Measurements from ENCODE around the gene PRIMPOL. TPM values are rescaled to one million over a fixed set of nuclear protein-coding genes. Genes with fewer than 3 reads are reported as not detected.

The PRIMPOL gene
- total RNA-seq, 2 experiments from 2014 or later: 4.2 TPM

GRCh38 chr4:184680698-184681097 lies 31.2 kb downstream of the PRIMPOL start:
- H3K27me3 Mint-ChIP-seq: no peaks in the 10 kb centered on the region
- POLR2A ChIA-PET: no interaction called here
- no peak overlapping the region for H3K27ac Mint-ChIP-seq

GRCh38 chr4:184681916-184682315 lies 32.4 kb downstream of the PRIMPOL start:
- TF ChIP-seq CTCF (IDR thresholded peaks at IDR 0.05): no peak
- Histone ChIP-seq H3K9me3 (ENCODE audit: control insufficient read depth in 1 of 2, insufficient read depth in 1 of 2, low read length in 2 of 2) (no peaks in the 10 kb centered on the region), H3K27me3 (ENCODE audit: control insufficient read depth in 1 of 2, insufficient read depth in 2 of 2, low read length in 2 of 2) (no peaks in the 10 kb centered on the region), H3K27ac (ENCODE audit: low read depth in 1 of 2, low read length in 2 of 2) (no peak overlapping the region), H3K36me3 (ENCODE audit: insufficient read depth, low read length) (peaks cover 4% of the 10 kb centered on the region), H3K4me3 (ENCODE audit: low read length) (no peak overlapping the region), H3K4me1 (ENCODE audit: insufficient read depth, low read length) (no peaks in the 10 kb centered on the region)
- intact Hi-C loops (cut with DNase I, micrococcal nuclease): no loop called here
- ATAC-seq (ENCODE audit: poor library complexity) (no peak), DNase-seq (no peak)
- CTCF ChIA-PET: no interaction called here
- POLR2A ChIA-PET: interaction anchor here (0.7 kb wide), 1 partner anchor 417 kb away, joined by 3 read pairs; no protein-coding TSS in a partner anchor
- Mint-ChIP-seq H3K27me3 (no peaks in the 10 kb centered on the region), H3K4me3 (no peak overlapping the region), H3K4me1 (ENCODE audit: low read depth) (peaks cover 5% of the 10 kb centered on the region), H3K36me3 (ENCODE audit: low read depth) (peaks cover 9% of the 10 kb centered on the region), H3K9me3 (no peaks in the 10 kb centered on the region), H3K27ac (no peak overlapping the region)

More at GRCh38 chr4:184680698-184681097, 31.2 kb downstream of the PRIMPOL start:
- CTCF ChIA-PET: no interaction called here
- Mint-ChIP-seq H3K4me3 (no peak overlapping the region), H3K9me3 (no peaks in the 10 kb centered on the region), H3K4me1 (ENCODE audit: low read depth) (peaks cover 5% of the 10 kb centered on the region), H3K36me3 (ENCODE audit: low read depth) (peaks cover 3% of the 10 kb centered on the region)
- Histone ChIP-seq H3K4me3 (ENCODE audit: low read length) (no peak overlapping the region), H3K27ac (ENCODE audit: low read depth in 1 of 2, low read length in 2 of 2) (no peak overlapping the region), H3K36me3 (ENCODE audit: insufficient read depth, low read length) (peaks cover 4% of the 10 kb centered on the region), H3K9me3 (ENCODE audit: control insufficient read depth in 1 of 2, insufficient read depth in 1 of 2, low read length in 2 of 2) (no peaks in the 10 kb centered on the region), H3K4me1 (ENCODE audit: insufficient read depth, low read length) (no peaks in the 10 kb centered on the region), H3K27me3 (ENCODE audit: control insufficient read depth in 1 of 2, insufficient read depth in 2 of 2, low read length in 2 of 2) (no peaks in the 10 kb centered on the region)
- intact Hi-C loops (cut with DNase I, micrococcal nuclease): no loop called here
- no peak for TF ChIP-seq CTCF (IDR thresholded peaks at IDR 0.05)
- ATAC-seq (ENCODE audit: poor library complexity) (no peak), DNase-seq (no peak)

- CTCF ChIA-PET: no interaction called here
- no peak overlapping the region for H3K4me3 ChIP-seq (ENCODE audit: low read length)
- Mint-ChIP-seq H3K9me3 (no peaks in the 10 kb centered on the region), H3K4me3 (no peak overlapping the region), H3K27me3 (no peaks in the 10 kb centered on the region), H3K4me1 (ENCODE audit: low read depth) (peaks cover 5% of the 10 kb centered on the region), H3K36me3 (ENCODE audit: low read depth) (peaks cover 9% of the 10 kb centered on the region), H3K27ac (no peak overlapping the region)
- H3K4me1 ChIP-seq (ENCODE audit: insufficient read depth, low read length): no peaks in the 10 kb centered on the region
- no peaks in the 10 kb centered on the region for H3K27me3 ChIP-seq (ENCODE audit: control insufficient read depth in 1 of 2, insufficient read depth in 2 of 2, low read length in 2 of 2)
- no peak for TF ChIP-seq CTCF (IDR thresholded peaks at IDR 0.05)
- H3K36me3 ChIP-seq (ENCODE audit: insufficient read depth, low read length): peaks cover 4% of the 10 kb centered on the region
- ATAC-seq (ENCODE audit: poor library complexity) (no peak), DNase-seq (peak in 2 of 14 experiments; percentile 15 to 22)
- H3K9me3 ChIP-seq (ENCODE audit: control insufficient read depth in 1 of 2, insufficient read depth in 1 of 2, low read length in 2 of 2): no peaks in the 10 kb centered on the region
- intact Hi-C loops (cut with DNase I, micrococcal nuclease): no loop called here
- POLR2A ChIA-PET: no interaction called here
- no peak overlapping the region for H3K27ac ChIP-seq (ENCODE audit: low read depth in 1 of 2, low read length in 2 of 2)
These were observed 35.1 kb downstream of the PRIMPOL start for GRCh38 chr4:184684491-184685189.

Measured in CD4-positive, alpha-beta T cell (primary cell).